ENCODE results near the gene OGA.
"Not testable (repeated sequence)": the region's sequence is repeated elsewhere in the genome, so short reads cannot be mapped to it uniquely, and the experiment has no call there.

Gene OGA

GRCh38 chr10:101797403-101798059 lies 20.7 kb downstream of the OGA start:
- DNase-seq (ENCODE audit: low read depth), result no peak

GRCh38 chr10:101793526-101793925 lies 24.7 kb downstream of the OGA start:
- no peak for DNase-seq (ENCODE audit: low read depth)

GRCh38 chr10:101789686-101790085 lies 28.6 kb downstream of the OGA start:
- DNase-seq (ENCODE audit: low read depth), result no peak

- DNase-seq (ENCODE audit: low read depth), result not testable (repeated sequence)
Measured at GRCh38 chr10:101789231-101789630, 29.0 kb downstream of the OGA start.

- DNase-seq (ENCODE audit: low read depth), result no peak
Measured at GRCh38 chr10:101785801-101786200, 32.4 kb downstream of the OGA start.

- DNase-seq (ENCODE audit: low read depth), result no peak
Measured at GRCh38 chr10:101784558-101784957, 33.7 kb downstream of the OGA start.

GRCh38 chr10:101783736-101784118 lies 34.5 kb downstream of the OGA start:
- no peak for DNase-seq (ENCODE audit: low read depth)

GRCh38 chr10:101782811-101783735 lies 35.2 kb downstream of the OGA start, which contains the start of gene NPM3:
Gene NPM3, minus strand, starts transcription at chr10:101783446. Its CDS starts 56 bp downstream, at chr10:101783390.
- DNase-seq (ENCODE audit: low read depth), result peak; percentile 81

GRCh38 chr10:101781984-101782810 lies 36.0 kb downstream of the OGA start:
- DNase-seq (ENCODE audit: low read depth), result no peak

- DNase-seq (ENCODE audit: low read depth), result no peak
Measured at GRCh38 chr10:101781655-101781983, 36.6 kb downstream of the OGA start.

- peak; percentile 71 for DNase-seq (ENCODE audit: low read depth)
Measured at GRCh38 chr10:101780818-101781654, 37.2 kb downstream of the OGA start.

- no peak for DNase-seq (ENCODE audit: low read depth)
Measured at GRCh38 chr10:101780187-101780817, 37.9 kb downstream of the OGA start.

GRCh38 chr10:101779544-101780186 lies 38.6 kb downstream of the OGA start:
- peak; percentile 67 for DNase-seq (ENCODE audit: low read depth)

- DNase-seq (ENCODE audit: low read depth), result no peak
Measured at GRCh38 chr10:101778781-101779543, 39.3 kb downstream of the OGA start.

- no peak for DNase-seq (ENCODE audit: low read depth)
Measured at GRCh38 chr10:101778151-101778780, 40.0 kb downstream of the OGA start.

GRCh38 chr10:101777619-101778145 lies 40.6 kb downstream of the OGA start:
- no peak for DNase-seq (ENCODE audit: low read depth)

GRCh38 chr10:101776161-101776817 lies 42.0 kb downstream of the OGA start:
- DNase-seq (ENCODE audit: low read depth), result no peak
